ENCODE measurements around the gene ACAD11.

DNA sequence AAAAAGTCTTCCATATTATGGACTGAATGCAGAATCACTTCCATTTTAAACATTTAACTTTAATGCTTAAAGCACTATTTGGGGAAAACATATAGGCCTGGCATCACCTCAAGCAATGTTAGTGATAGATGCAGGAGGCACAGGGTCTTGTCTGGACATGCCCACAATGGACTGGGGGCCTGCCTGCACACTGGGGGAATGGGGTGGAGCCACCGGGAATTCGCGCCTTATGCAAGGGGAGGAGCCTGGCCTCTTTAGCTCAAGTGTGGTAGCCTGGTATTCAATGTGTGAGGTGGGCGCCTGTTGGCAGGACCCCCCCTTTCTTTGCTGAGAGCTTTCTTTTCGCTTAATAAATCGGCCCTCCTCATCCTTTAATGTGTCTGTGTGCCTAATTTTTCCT is 32.7 kb downstream of the ACAD11 start:
- TF ChIP-seq, protein P1, sequence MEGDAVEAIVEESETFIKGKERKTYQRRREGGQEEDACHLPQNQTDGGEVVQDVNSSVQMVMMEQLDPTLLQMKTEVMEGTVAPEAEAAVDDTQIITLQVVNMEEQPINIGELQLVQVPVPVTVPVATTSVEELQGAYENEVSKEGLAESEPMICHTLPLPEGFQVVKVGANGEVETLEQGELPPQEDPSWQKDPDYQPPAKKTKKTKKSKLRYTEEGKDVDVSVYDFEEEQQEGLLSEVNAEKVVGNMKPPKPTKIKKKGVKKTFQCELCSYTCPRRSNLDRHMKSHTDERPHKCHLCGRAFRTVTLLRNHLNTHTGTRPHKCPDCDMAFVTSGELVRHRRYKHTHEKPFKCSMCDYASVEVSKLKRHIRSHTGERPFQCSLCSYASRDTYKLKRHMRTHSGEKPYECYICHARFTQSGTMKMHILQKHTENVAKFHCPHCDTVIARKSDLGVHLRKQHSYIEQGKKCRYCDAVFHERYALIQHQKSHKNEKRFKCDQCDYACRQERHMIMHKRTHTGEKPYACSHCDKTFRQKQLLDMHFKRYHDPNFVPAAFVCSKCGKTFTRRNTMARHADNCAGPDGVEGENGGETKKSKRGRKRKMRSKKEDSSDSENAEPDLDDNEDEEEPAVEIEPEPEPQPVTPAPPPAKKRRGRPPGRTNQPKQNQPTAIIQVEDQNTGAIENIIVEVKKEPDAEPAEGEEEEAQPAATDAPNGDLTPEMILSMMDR (IDR thresholded peaks at IDR 0.05) = no peak
- TF ChIP-seq POLR2A (IDR thresholded peaks at IDR 0.05) = no peak

Measured in lower leg skin (tissue), 3 donors.